Bronchial epithelial cell (primary cell): Measurements from ENCODE around the gene TEX55. TPM values are rescaled to one million over a fixed set of nuclear protein-coding genes. Genes with fewer than 3 reads are reported as not detected.
"Not testable (repeated sequence)": the region's sequence is repeated elsewhere in the genome, so short reads cannot be mapped to it uniquely, and the experiment has no call there.

Experiments
- DNase-seq: peaks from one replicate; pipeline ENCODE4 v3.0.0-alpha.2; 2010; ENCODE audit warnings: low read depth
- FAIRE-seq: peaks from 2 replicates; lab custom pipeline; 2011; peaks lifted over from hg19 to GRCh38; lab: Jason Lieb, UNC
- H3K27me3 ChIP-seq: 2 replicates; pipeline ENCODE4 v1.5.1; 2011; ENCODE audit warnings: low read length; ENCODE audit not compliant: control insufficient read depth, insufficient read depth
- H3K36me3 ChIP-seq: 2 replicates; pipeline ENCODE4 v1.5.1; 2011; ENCODE audit warnings: low read length; ENCODE audit not compliant: control insufficient read depth, insufficient read depth
- H3K4me3 ChIP-seq: 2 replicates; pipeline ENCODE4 v1.5.1; 2011; ENCODE audit warnings: mild to moderate bottlenecking, low read depth, low read length, control low read depth
- CTCF ChIP-seq: IDR thresholded peaks from 2 replicates; pipeline ENCODE4 v1.5.1; 2011; ENCODE audit warnings: mild to moderate bottlenecking, moderate library complexity, low read length, control low read depth, inconsistent platforms; ENCODE audit not compliant: insufficient read depth, severe bottlenecking
- total RNA-seq: library from RNA; depleted of rRNA; stranded (reverse); fragments of >200 nt; gene quantifications from 2 replicates; pipeline ENCODE4 v1.2.1, GENCODE V29; 2014

Gene TEX55
- not detected in 2 replicates for total RNA-seq

GRCh38 chr3:119145500-119146167 lies at the start of gene TEX55:
TEX55 (plus strand) TSS chr3:119146165; CDS start chr3:119146190, 25 bp downstream.
- FAIRE-seq (peak; percentile 72), DNase-seq (peak; percentile 57)
- peak; percentile 74 for TF ChIP-seq CTCF
- no peaks in the 10 kb centered on the region for H3K36me3 ChIP-seq
- no peak within 1 kb of the TSS for H3K4me3 ChIP-seq
- no peaks in the 10 kb centered on the region for H3K27me3 ChIP-seq

GRCh38 chr3:119098003-119098402 lies 48.0 kb upstream of the TEX55 start:
- H3K36me3 ChIP-seq: no peaks in the 10 kb centered on the region
- DNase-seq (no peak), FAIRE-seq (no peak)
- H3K27me3 ChIP-seq: no peaks in the 10 kb centered on the region
- TF ChIP-seq CTCF: no peak
- H3K4me3 ChIP-seq: no peak overlapping the region

- FAIRE-seq (no peak), DNase-seq (peak; percentile 45)
- H3K36me3 ChIP-seq: no peaks in the 10 kb centered on the region
- TF ChIP-seq CTCF: peak; percentile 47
- H3K27me3 ChIP-seq: no peaks in the 10 kb centered on the region
- no peak overlapping the region for H3K4me3 ChIP-seq
Measured at GRCh38 chr3:119098619-119099222, 47.2 kb upstream of the TEX55 start.

GRCh38 chr3:119099785-119100184 lies 46.2 kb upstream of the TEX55 start:
- no peak overlapping the region for H3K4me3 ChIP-seq
- FAIRE-seq (no peak), DNase-seq (peak; percentile 23)
- no peaks in the 10 kb centered on the region for H3K27me3 ChIP-seq
- H3K36me3 ChIP-seq: no peaks in the 10 kb centered on the region
- TF ChIP-seq CTCF: no peak

GRCh38 chr3:119104031-119104430 lies 41.9 kb upstream of the TEX55 start:
- no peak overlapping the region for H3K4me3 ChIP-seq
- no peak for TF ChIP-seq CTCF
- FAIRE-seq (no peak), DNase-seq (no peak)
- H3K36me3 ChIP-seq: no peaks in the 10 kb centered on the region
- H3K27me3 ChIP-seq: no peaks in the 10 kb centered on the region

- not testable (repeated sequence) for DNase-seq, FAIRE-seq, H3K36me3 ChIP-seq
Measured at GRCh38 chr3:119118330-119118729, 27.6 kb upstream of the TEX55 start.

More at GRCh38 chr3:119118330-119118729, 27.6 kb upstream of the TEX55 start:
- H3K4me3 ChIP-seq, H3K27me3 ChIP-seq: not testable (repeated sequence)
